Measurements from ENCODE around the gene RPL18A.
A peak's percentile ranks its signal among the peaks of the same experiment; 100 is the strongest.
"Not testable (repeated sequence)": the region's sequence is repeated elsewhere in the genome, so short reads cannot be mapped to it uniquely, and the experiment has no call there.

Gene RPL18A

DNA sequence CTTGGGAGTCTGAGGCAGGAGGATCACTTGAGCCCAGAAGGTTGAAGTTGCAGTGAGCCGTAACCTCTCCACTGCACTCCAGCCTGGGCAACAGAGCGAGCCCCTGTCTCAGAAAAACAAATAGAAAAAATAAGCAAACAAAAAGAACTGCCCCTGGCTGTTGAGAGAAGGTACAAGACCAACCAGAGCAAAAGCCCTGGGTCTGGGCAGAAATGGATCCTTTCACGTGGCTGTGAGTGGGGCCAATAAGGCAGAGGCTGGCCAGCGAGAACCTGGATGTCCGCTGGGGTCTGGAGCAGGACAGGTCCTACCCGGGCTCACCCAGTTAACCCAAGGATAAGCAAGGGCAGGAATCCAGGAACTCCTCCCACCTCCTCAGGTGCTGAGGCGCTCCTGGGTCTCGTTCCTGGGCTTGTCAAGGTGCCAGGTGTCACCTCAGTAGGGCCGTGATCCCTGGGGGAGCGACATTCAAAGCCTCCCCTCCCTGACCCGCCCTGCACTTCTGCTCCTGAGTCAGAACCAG, 7.3 kb downstream of the RPL18A start:
- no peak for DNase-seq

DNA sequence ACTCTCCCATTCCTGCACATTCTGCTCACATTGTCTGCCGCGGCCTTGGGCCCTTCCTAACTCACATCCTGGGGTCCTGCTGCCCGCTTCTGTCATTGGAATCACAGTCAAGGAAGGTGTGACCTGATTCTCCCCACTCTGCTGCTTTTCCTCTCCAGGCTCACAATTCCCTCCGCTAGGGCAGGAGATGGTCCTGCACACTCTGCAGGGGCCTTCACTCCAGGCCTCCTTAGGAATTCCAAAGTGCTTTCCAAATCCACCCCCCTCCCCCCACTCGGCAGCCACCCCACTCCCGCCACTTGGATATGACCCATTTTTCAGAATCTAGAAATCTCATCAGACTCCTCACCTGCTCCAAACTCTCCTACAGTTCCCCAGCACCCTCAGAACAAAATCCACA, 9.0 kb downstream of the RPL18A start:
- DNase-seq: no peak

DNA sequence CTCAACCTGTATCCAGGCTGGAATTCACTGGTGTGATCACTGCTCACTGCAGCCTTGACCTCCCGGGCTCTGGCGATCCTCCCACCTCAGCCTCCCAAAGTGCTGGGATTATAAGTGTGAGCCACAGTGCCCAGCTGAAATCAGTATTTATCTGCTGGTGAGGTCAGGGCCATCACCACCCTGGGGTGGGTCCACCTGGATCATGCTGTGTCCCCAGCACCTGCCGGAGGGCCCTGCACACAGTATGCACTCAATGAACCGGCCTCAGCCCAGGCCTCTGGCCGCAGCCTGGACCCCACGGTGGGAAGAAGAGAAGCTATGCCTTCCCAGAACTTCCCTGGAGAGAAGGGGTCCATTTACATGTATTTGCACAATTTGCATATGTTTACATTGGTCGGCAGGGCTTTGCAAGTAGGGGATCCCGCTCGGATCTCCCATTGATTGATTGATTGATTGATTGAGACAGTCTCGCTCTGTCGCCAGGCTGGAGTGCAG, 9.5 kb downstream of the RPL18A start:
- DNase-seq: no peak

DNA sequence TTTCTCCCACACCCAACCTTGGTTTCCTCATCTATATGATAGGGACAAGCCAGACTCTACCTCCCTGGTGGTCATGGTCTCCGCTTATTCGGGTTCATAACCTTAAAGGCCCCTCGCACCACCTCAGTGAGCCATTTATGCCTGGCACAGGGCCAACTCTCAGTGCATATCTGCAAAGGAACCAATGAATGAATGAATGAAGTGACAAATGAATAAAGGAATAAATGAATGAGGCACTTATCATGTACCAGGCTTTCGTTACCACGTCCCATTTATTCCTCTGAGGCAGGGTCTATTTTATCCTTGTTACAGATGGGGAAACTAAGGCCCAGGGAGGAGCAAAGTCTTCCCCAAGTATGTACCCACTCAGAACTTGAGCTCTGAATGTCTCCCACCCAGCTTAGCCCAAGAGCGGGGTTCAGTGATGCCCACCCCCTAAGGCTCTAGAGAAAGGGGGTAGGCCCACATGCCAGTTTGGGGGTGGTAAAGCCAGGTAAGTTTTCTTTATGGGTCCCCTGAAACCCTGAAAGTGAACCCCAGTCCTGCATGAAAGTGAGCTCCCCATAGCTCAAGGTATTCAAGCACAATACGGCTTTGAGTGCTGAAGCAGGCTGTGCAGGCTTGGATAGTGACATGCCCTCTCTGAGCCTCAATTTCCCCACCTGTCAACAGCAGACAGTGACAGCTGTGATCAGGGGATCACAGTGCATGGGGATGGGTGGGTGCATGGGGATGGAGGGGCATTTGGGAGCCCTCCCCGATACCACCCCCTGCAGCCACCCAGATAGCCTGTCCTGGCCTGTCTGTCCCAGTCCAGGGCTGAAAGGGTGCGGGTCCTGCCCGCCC, 11.5 kb downstream of the RPL18A start:
- no peak for DNase-seq

GRCh38 chr19:17871878-17872250, 12.2 kb downstream of the RPL18A start, which contains the start of gene SLC5A5:
SLC5A5 (plus strand) TSS chr19:17871945; CDS start chr19:17872320, 375 bp downstream.
- no peak for DNase-seq

GRCh38 chr19:17872251-17873001, 12.7 kb downstream of the RPL18A start:
- peak; percentile 34 to 55 for DNase-seq

DNA sequence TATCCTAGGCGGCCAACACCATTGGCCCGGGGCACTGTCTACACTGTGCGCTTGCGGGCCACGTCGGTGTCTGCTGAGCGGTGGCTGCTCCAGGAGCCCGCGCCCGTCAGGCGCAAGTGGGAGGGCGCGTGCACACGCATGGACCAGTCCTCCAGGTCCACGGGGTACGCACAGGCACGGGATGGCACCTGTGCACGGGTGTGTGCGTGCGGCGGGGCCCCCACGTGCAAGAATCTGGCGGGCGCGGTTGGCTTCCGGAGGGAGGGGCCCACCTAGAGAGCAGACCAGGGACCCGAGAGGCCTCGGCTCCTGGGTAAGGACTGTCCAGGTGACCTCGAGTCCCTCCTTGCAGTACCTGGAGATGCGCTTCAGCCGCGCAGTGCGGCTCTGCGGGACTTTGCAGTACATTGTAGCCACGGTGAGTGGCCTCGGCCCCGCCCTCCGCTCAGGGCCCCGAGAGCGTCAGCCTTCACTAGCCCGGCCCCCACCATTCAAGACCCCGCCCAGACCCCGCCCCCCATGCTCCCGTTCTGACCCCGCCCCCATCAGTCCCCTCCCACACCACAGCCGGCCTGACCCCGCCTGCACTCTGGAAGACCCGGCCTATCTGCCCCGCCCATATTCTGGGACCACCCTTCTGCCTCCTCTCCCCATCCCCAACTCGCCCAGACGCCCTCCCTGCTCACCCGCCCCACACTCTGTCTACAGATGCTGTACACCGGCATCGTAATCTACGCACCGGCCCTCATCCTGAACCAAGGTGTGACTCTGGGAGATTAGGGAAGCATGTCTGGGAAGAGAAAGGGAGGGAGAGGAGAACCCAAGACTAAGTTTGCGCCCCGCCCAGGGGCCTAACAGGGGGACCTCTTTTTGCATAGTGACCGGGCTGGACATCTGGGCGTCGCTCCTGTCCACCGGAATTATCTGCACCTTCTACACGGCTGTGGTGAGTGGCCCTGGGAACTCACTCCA, 14.4 kb downstream of the RPL18A start:
- peak; percentile 66 to 72 for DNase-seq

DNA sequence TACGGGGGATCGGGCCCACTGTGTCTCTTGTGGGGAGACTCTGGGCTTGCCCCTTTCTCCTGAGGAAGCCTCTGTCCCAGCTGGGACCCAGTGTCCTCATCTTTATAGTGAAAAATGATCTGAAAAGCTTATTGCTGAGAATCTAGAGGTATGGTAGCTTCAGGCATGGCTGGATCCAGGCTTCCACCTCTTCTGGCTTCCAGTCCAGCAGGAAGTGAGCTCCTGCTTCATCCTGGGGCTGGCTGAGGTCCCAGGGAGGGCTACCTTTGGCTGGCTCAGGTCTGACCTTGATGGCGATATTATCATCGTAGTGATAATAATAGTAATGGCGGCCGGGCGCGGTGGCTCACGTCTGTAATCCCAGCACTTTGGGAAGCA, 15.0 kb downstream of the RPL18A start:
- no peak for DNase-seq

- no peak for DNase-seq
These were observed 18.0 kb downstream of the RPL18A start for GRCh38 chr19:17877696-17878095.

- DNase-seq: no peak
These were observed 19.8 kb downstream of the RPL18A start for GRCh38 chr19:17879466-17879865.

- no peak for DNase-seq
These were observed 22.0 kb downstream of the RPL18A start for GRCh38 chr19:17881701-17882100.

GRCh38 chr19:17883627-17884410, 24.1 kb downstream of the RPL18A start:
- DNase-seq: no peak

DNA sequence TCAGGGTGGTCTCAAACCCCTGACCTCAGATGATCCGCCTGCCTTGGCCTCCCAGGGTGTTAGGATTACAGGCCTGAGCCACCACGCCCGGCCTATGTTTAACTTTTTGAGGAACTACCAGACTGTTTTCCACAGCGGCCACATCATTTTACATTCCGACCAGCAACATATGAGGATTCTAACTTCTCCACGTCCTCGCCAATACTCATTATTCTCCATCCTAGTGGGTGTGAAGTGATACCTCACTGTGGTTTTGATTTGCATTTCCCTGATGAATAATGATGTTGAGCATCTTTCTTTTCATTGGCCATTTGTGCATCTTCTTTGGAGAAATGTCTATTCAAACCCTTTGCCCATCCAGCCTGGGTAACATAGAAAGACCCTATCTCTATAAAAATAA, 26.8 kb downstream of the RPL18A start:
- DNase-seq: no peak

DNA sequence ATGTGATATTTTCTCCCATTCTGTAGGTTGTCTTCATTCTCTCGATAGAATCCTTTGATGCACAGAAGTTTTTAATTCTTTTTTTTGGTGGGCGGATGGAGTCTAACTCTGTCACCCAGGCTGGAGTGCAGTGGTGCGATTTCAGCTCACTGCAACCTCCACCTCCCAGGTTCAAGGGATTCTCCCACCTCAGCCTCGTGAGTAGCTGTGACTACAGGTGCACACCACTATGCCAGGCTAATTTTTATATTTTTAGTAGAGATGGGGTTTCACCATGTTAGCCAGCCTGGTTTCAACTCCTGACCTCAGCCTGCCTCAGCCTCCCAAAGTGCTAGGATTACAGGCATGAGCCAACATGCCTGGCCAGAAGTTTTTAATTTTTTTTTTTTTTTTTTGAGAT, 27.5 kb downstream of the RPL18A start:
- DNase-seq: not testable (repeated sequence)

- no peak for DNase-seq
These were observed 28.6 kb downstream of the RPL18A start for GRCh38 chr19:17888260-17888659.

- DNase-seq: no peak
These were observed 30.0 kb downstream of the RPL18A start for GRCh38 chr19:17889609-17890214.

GRCh38 chr19:17893766-17894165, 34.1 kb downstream of the RPL18A start:
- DNase-seq: no peak

GRCh38 chr19:17902701-17903100, 43.0 kb downstream of the RPL18A start:
- DNase-seq: no peak

DNA sequence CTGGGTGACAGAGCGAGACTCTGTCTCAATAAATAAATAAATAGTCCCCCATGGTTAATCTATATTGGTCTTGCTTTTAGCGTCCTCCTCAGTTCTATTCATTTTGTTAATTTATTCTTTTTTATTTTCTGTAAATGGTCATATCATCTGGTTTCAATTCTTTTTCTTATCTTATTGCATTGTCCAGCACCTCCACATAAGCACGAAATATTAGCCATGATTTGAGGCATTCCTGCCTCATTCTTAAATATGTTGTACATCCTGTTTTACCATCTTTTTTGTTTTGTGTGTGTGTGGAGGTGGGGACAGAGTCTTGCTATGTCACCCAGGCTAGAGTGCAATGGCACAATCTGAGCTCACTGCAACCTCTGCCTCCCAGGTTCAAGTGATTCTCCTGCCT, 48.5 kb downstream of the RPL18A start:
- DNase-seq: no peak

- no peak for DNase-seq
These were observed 49.5 kb downstream of the RPL18A start for GRCh38 chr19:17909003-17909732.
